Measurements from ENCODE around the gene EGR1.

EGR1 gene

DNA sequence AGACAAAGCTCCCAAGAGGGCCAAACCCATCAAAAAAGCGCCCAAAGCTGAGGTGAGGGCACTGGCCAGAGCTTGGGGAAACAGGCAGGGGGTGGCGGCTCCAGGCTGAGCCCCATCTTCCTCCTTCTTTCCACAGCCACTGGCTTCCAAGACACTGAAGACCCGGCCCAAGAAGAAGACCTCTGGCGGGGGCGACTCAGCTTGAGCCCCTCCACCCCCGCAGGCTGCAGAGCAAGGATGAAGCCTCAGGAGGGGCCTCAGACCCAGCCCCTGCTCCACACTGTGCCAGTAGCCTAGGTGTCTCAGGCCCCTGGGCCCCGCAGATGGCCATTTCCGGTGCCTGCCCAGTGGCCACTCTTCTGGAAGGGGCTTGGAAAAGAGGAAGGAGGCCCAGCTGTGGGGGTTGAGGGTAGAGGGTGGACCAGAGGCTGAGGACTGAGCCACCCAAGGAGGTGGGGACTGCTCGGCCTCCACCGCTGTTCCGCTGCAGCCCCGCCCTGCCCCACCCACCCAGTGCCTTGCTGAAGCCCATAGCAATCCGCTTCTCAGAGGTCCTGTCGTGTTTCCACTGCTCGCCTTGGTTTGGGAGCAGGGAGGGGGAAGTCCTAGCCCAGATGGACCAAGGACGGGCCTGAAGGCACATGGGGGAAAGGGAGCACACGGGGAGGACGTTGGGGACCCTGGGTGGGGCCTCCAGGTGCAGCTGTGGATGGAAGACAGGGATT lies 19.6 kb upstream of the EGR1 start:
- no peak overlapping the region for H3K27ac Mint-ChIP-seq
- no peak overlapping the region for H3K4me3 Mint-ChIP-seq
- H3K4me1 Mint-ChIP-seq, result peaks cover 2% of the 10 kb centered on the region
- no peaks in the 10 kb centered on the region for H3K36me3 Mint-ChIP-seq
- DNase-seq (ENCODE audit: low spot score in 2 of 2) (no peak), ATAC-seq (ENCODE audit: low read depth) (no peak)
- peaks cover 1% of the 10 kb centered on the region for H3K27me3 Mint-ChIP-seq
- no peaks in the 10 kb centered on the region for H3K9me3 Mint-ChIP-seq

DNA sequence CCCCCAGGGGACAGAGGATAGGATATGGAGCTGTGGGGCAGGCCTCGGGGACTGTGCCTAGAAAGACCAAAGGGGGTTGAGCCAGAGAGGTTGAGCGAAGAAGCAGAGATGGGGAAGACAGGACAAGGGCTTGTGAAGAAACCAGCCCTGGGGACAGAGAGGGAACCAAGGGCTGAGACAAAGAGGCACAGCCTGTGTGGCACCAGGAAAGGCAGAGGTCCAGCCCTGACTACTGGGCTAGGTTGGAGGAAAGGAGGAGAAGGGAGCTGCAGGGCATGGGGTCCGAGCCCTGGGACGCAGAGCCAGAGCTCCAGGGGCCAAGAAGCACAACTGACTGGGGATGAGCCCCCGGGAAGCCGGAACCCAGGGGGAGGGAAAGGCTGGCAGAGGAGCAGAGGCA lies 17.2 kb upstream of the EGR1 start:
- DNase-seq (ENCODE audit: low spot score in 2 of 2) (no peak), ATAC-seq (ENCODE audit: low read depth) (no peak)
- no peaks in the 10 kb centered on the region for H3K36me3 Mint-ChIP-seq
- H3K4me3 Mint-ChIP-seq, result no peak overlapping the region
- H3K27me3 Mint-ChIP-seq, result peaks cover 3% of the 10 kb centered on the region
- peaks cover 2% of the 10 kb centered on the region for H3K4me1 Mint-ChIP-seq
- H3K27ac Mint-ChIP-seq, result peak overlapping the region; percentile 2
- H3K9me3 Mint-ChIP-seq, result no peaks in the 10 kb centered on the region

DNA sequence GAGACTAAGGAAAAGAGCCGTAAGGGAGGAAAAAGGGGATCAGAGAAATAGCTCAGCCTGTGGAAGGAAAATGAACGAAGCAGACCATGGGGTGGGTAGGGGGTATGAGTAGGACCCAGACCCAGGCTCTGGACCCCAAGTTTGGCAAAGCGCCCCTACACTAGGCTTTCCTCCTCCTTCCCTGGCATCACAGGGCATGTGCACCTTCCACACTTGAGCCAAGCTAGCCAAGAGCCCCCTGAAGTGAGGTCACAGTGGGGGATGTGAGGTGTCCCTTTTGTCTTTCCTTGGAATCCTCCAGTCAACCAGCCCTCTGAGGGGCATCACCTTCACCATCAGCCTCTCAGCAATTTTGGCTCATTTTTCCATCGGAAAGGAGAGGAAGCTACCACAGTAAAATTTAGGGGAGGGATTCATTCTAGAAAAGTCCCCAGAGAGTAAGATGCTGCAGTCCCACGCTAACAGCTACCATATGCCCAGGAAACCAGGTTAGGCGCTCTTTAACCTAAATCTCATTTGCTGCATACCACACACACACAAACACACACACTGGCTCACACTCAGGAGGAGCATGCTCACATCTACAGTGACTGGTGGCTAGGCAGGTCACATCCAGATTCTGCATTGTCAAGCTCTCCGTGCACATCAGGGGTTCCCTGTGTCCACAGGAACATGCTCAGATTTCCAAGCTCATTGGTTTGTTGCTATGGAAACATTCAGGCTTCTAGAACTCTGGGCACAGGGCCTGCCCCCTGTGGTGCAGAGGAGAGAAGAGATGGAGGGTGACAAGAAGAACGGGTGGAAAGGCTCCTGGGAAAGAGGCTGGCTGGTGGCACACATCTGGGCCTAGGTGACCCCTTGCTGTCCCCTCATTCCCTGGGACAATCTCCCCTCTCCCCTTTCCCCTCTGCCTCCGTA lies 16.5 kb upstream of the EGR1 start:
- DNase-seq (ENCODE audit: low spot score in 2 of 2) (no peak), ATAC-seq (ENCODE audit: low read depth) (no peak)
- Mint-ChIP-seq H3K4me1 (peaks cover 2% of the 10 kb centered on the region), H3K4me3 (no peak overlapping the region), H3K27me3 (peaks cover 3% of the 10 kb centered on the region), H3K27ac (no peak overlapping the region), H3K36me3 (no peaks in the 10 kb centered on the region), H3K9me3 (no peaks in the 10 kb centered on the region)

DNA sequence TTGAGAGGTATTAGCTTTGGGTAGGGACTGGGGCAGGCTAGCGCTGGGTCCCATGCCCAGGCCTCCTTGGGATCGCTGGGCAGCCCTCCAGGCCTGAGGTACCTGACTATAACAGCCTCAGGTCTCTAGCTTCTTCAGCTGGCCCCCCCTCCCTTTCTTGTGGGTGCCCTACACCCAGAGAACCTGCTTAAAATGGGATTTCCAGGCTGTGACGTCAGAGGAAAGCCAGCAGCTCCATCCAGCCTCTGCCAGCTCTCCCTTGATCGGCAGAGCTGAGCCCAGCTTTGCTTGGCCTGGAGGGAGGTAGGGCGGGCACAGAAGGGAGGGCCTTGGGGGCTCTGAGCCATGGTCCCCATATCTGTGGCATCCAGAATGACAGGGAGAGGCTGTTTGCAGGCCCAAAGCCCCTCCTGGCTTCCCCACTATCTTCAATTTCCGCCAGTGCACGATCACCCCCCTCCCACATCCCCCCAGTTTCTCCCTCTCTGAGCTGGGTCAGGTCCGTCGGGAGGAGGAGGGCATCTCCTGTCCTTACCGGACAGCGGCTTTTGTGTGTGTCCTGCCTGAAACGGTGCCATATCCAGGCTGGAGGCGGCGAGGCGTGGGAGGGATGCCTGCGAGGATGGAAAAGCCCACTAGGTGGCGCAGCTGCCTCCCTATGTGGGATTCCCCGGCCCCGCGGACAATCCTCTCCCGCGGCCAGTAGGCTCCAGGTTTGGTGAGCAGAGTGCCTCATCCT lies 15.6 kb upstream of the EGR1 start:
- Mint-ChIP-seq H3K36me3 (no peaks in the 10 kb centered on the region), H3K27ac (no peak overlapping the region), H3K27me3 (peaks cover 3% of the 10 kb centered on the region), H3K9me3 (no peaks in the 10 kb centered on the region), H3K4me3 (no peak overlapping the region), H3K4me1 (peaks cover 2% of the 10 kb centered on the region)
- ATAC-seq (ENCODE audit: low read depth) (peak; percentile 93), DNase-seq (ENCODE audit: low spot score in 2 of 2) (peak; percentile 74 to 84)

DNA sequence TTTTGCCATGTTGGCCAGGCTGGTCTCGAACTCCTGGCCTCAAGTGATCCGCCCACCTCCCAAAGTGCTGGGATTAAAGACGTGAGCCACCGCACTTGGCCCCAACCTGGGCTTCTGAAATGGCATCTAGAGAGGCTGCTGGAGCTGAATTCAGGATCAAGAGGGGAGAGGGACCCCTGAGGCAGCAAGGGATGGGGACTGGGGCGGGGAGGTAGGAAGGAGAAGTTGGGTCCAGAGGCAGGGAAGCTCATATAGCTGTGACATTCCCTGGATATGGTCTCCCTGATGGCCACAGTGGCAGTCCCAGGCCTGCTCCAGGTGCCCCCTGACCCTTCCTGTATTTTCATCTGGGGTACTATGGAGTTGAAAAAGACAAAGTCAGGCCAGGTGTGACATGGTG lies 14.3 kb upstream of the EGR1 start:
- no peak overlapping the region for H3K4me3 Mint-ChIP-seq

DNA sequence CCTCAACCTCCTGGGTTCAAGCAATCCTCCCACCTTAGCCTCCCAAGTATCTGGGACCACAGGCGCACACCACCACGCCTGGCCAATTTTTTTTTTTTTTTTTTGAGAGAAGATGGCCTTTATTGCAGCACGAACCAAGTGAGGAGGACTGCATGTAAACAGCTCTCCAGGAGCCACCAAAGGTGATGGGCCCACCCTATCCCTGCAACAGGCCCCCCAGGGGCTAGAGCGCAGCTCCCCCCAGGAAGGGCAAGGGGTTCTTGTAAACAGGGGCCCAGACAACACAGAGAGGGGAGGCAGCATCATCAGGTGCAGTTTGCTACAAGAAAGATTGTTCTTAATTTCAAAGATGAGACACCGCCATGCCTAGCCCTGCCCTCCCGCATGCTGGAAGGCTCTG lies 12.6 kb upstream of the EGR1 start:
- ATAC-seq (ENCODE audit: low read depth), result no peak

More for the DNA sequence above, 14.3 kb upstream of the EGR1 start:
- H3K36me3 Mint-ChIP-seq, result no peaks in the 10 kb centered on the region
- no peaks in the 10 kb centered on the region for H3K9me3 Mint-ChIP-seq
- H3K27ac Mint-ChIP-seq, result no peak overlapping the region
- peaks cover 3% of the 10 kb centered on the region for H3K27me3 Mint-ChIP-seq
- H3K4me1 Mint-ChIP-seq, result peaks cover 2% of the 10 kb centered on the region
- ATAC-seq (ENCODE audit: low read depth) (no peak), DNase-seq (ENCODE audit: low spot score in 2 of 2) (no peak)

DNA sequence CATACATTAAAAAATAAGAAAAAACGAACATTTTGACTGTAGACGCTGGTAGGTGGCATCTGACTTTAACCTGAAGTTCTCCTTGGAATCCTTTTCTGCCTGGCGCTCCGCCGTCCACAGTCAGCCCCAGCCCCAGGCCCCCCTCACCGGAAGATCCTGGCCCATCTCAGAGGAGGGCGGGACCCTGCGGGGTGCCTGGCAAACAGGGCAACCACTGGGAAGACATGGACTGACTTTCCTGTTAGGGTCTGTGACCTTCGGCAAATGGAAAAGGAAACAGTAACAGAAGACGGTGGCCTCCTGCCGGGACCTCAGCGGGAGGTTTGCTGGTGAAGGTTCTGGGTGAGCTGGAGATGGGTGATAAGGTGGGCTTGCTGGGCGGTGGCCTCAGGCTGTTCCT lies 11.7 kb upstream of the EGR1 start:
- Mint-ChIP-seq H3K36me3 (no peaks in the 10 kb centered on the region), H3K4me1 (peaks cover 4% of the 10 kb centered on the region), H3K9me3 (no peaks in the 10 kb centered on the region), H3K27me3 (peaks cover 3% of the 10 kb centered on the region), H3K27ac (no peak overlapping the region), H3K4me3 (no peak overlapping the region)
- ATAC-seq (ENCODE audit: low read depth) (no peak), DNase-seq (ENCODE audit: low spot score in 2 of 2) (no peak)

More for the DNA sequence above, 12.6 kb upstream of the EGR1 start:
- Mint-ChIP-seq H3K4me1 (peaks cover 2% of the 10 kb centered on the region), H3K4me3 (no peak overlapping the region), H3K36me3 (no peaks in the 10 kb centered on the region), H3K27me3 (peaks cover 3% of the 10 kb centered on the region), H3K9me3 (no peaks in the 10 kb centered on the region), H3K27ac (no peak overlapping the region)
- no peak for DNase-seq (ENCODE audit: low spot score in 2 of 2)

DNA sequence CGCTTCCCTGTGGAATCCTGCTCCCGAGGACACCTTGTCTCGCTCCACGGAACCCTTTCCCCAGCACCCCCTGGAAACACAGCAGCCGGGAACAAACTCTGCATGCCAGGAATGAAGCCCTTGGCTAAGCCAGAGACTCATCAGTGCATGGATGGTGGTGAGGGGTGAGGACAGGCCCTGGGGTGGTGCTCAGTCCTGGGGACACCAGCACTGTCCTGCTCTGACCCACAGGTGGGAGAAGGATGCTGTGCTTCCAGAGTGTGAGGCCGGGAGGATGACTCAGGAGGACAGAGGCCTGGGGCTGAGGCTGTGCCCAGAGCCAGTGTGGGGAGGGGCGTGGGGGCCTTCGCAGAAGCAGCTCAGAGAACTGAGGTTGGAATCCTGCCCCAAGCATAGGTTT lies 11.2 kb upstream of the EGR1 start:
- H3K27me3 Mint-ChIP-seq, result peaks cover 3% of the 10 kb centered on the region

DNA sequence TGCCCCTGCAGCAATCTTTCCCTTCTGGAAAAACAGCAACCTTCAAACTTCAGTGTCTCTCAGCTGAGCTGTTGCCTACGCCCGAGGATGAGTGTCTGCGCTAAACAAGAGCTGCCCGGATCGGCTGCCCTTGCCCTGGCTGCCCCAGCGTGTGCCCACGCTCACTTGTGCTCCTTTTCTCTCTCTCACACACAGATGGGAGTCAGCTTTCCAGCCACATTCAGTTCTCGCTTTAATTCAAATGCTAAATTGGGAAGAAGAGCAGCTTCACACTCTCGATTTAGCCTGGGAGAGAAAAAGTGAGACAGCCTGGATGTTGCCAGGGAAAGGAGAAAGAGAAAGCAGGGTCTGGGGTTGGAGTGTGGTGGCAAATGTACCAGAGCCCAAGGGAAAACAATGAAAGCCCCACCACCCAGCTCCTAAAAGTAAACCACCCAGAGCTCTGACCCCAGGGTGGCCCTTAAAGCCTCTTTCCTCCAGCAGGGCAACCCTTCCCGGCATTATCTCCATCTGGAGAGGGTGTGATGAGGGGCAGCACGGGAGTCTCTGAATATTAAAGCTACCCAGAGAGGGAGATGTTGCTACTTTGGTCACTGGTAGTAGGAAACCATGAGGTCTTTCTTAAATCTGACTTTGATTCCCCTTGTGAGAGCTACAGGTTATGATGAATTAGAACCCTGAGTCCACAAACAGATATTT lies 9.9 kb upstream of the EGR1 start:
- Mint-ChIP-seq H3K27ac (no peak overlapping the region), H3K4me3 (no peak overlapping the region), H3K9me3 (no peaks in the 10 kb centered on the region), H3K36me3 (no peaks in the 10 kb centered on the region), H3K4me1 (peaks cover 12% of the 10 kb centered on the region), H3K27me3 (peaks cover 1% of the 10 kb centered on the region)
- ATAC-seq (ENCODE audit: low read depth), result no peak
- DNase-seq (ENCODE audit: low spot score in 2 of 2), result no peak

More for the DNA sequence above, 11.2 kb upstream of the EGR1 start:
- H3K4me3 Mint-ChIP-seq, result no peak overlapping the region
- no peaks in the 10 kb centered on the region for H3K9me3 Mint-ChIP-seq
- H3K4me1 Mint-ChIP-seq, result peaks cover 9% of the 10 kb centered on the region
- no peaks in the 10 kb centered on the region for H3K36me3 Mint-ChIP-seq
- H3K27ac Mint-ChIP-seq, result no peak overlapping the region
- ATAC-seq (ENCODE audit: low read depth), result no peak
- DNase-seq (ENCODE audit: low spot score in 2 of 2), result no peak

DNA sequence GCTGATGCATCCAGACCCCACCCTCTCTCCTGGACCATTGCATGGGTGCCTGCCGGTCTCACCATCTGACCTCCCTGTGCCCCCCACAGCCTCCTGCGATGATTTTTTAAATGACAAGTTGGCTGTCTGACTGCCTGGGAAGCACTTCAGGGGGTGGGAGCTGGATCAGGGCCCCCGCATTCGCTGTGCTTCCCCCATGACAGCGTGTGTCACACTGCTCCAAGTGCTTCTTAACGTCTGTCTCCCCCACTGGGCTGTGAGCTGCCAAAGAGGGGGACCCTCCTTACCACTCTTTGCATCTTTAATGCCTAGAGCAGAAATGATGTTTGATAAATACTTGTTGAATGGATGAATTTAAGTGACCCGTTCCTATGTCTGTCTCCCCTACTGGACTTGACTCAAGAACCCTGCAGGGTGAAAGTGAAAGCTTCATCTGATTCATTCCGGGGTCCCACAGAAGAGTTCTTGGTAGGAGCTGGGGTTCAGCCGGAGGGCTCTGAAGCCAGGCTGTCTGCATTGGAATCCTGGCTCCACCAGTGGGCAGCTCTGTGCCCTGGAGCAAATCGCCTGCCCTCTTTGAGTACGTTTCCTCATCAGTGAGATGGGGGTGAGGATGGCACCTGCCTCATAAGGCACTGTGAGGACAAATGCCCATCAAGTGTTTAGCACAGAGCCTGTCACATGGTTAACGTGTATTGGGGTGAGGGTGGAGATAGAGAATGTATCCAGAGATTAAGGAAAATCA lies 7.6 kb upstream of the EGR1 start:
- Mint-ChIP-seq H3K27ac (no peak overlapping the region), H3K9me3 (no peaks in the 10 kb centered on the region), H3K36me3 (no peaks in the 10 kb centered on the region), H3K4me1 (peaks cover 19% of the 10 kb centered on the region), H3K27me3 (no peaks in the 10 kb centered on the region), H3K4me3 (no peak overlapping the region)
- ATAC-seq (ENCODE audit: low read depth) (no peak), DNase-seq (ENCODE audit: low spot score in 2 of 2) (no peak)

DNA sequence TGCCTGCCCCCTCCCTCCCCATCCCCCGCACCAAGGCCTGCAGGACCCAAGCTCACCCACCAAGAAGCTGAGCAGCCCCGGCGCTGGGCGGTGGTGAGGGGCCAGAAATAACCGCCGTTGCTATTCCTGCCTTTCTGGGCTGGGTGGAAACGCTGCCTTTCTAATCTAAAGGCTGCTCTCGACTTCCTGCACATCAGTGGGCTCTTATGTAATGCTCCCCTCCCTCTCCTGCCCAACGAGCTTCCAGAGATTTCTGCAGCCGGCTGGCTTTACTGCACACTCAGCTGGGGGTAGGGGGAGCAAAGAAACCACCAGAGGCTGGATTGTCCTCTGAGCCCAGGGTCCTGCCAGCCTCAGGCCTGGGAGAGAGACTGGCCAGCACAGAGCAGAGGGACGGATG lies 6.9 kb upstream of the EGR1 start:
- H3K4me1 Mint-ChIP-seq, result peaks cover 19% of the 10 kb centered on the region
- no peak for ATAC-seq (ENCODE audit: low read depth)
- H3K9me3 Mint-ChIP-seq, result no peaks in the 10 kb centered on the region
- H3K27ac Mint-ChIP-seq, result no peak overlapping the region
- no peak overlapping the region for H3K4me3 Mint-ChIP-seq
- no peak for DNase-seq (ENCODE audit: low spot score in 2 of 2)
- no peaks in the 10 kb centered on the region for H3K27me3 Mint-ChIP-seq
- H3K36me3 Mint-ChIP-seq, result no peaks in the 10 kb centered on the region

DNA sequence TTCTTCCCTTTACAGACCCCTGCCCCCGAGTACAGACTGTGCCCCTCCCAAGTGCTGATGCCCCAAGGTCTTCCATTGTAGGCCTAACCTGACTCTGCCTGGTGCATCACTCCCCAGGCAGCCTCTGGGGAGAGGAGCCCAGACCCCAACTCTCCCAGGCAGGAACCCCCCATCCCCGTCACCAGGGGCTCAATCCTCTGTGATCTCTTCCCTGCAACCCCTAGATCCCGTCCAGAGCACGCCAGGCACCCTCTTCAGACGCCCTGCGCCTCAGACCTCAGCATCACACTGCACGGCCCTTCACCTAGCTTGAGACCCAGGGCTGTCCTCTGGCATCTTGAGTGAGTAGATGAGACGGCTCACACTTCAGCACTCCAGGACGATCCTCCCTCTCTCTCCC lies 6.4 kb upstream of the EGR1 start:
- no peak for ATAC-seq (ENCODE audit: low read depth)

DNA sequence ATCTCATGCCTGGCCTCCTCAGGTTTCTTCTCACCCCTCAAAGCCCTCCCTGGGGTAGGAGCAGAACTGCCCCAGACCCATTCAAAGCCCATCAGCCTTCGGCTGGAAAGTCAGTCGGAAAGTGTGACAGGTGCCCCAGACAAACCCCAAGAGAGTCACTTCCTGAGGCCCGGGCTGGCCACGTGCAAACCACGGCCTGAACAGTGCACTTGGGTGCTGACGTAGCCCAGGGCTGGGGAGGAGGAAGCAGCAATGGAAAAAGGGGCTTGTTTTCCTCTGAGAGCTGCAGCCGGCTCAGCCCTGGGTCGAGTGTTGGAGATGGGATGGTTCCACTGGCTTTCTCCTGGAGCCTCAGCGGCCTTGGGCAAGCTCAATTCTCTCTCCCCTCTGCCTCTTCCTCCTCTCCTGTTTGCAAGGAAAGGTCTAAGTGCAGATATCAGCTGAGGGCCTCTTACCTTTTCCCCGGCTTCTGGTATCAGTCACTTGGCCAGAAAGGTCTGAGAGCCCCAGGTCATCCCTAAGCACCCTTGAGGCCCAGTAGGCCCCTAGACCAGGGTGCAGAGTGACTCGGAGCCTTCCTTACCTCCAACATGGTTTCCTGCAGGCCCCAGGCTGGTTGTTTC lies 5.9 kb upstream of the EGR1 start:
- H3K4me1 Mint-ChIP-seq, result peaks cover 19% of the 10 kb centered on the region
- peak; percentile 45 to 47 for DNase-seq (ENCODE audit: low spot score in 2 of 2)
- peak overlapping the region; percentile 55 for H3K4me3 Mint-ChIP-seq
- H3K9me3 Mint-ChIP-seq, result no peaks in the 10 kb centered on the region
- peak; percentile 50 for ATAC-seq (ENCODE audit: low read depth)
- H3K27me3 Mint-ChIP-seq, result no peaks in the 10 kb centered on the region
- H3K36me3 Mint-ChIP-seq, result no peaks in the 10 kb centered on the region
- H3K27ac Mint-ChIP-seq, result peak overlapping the region; percentile 93

More for the DNA sequence above, 6.4 kb upstream of the EGR1 start:
- no peak for DNase-seq (ENCODE audit: low spot score in 2 of 2)
- Mint-ChIP-seq H3K4me3 (peak overlapping the region; percentile 55), H3K9me3 (no peaks in the 10 kb centered on the region), H3K36me3 (no peaks in the 10 kb centered on the region), H3K4me1 (peaks cover 19% of the 10 kb centered on the region), H3K27me3 (no peaks in the 10 kb centered on the region), H3K27ac (peak overlapping the region; percentile 93)

All from memory B cell (primary cell).